Panc1 (cell line): Measurements from ENCODE around the gene ZBED1.
"Not testable (repeated sequence)": the region's sequence is repeated elsewhere in the genome, so short reads cannot be mapped to it uniquely, and the experiment has no call there.

Experiments used
- POLR2AphosphoS5 ChIP-seq: IDR thresholded peaks from 2 replicates; pipeline ENCODE4 v1.6.1; 2012; ENCODE audit warnings: mild to moderate bottlenecking, low read depth, low read length, moderate library complexity
- SIN3A ChIP-seq: IDR thresholded peaks from 2 replicates; pipeline ENCODE4 v1.6.1; 2012; ENCODE audit warnings: low read depth, mild to moderate bottlenecking, low read length, moderate library complexity, borderline replicate concordance; ENCODE audit not compliant: insufficient read depth
- TCF7L2 ChIP-seq: IDR thresholded peaks from 2 replicates; pipeline ENCODE4 v1.6.1; 2011; ENCODE audit warnings: mild to moderate bottlenecking, low read depth, low read length, inconsistent platforms
- TF ChIP-seq, protein P1 (sequence below): fragments of 450-650 bp; IDR thresholded peaks from 2 replicates; pipeline ENCODE4 v1.5.1; 2017; ENCODE audit warnings: mild to moderate bottlenecking
- TF ChIP-seq, protein P2 (sequence below), 2 experiments: IDR thresholded peaks; 2 replicates each; pipeline ENCODE4 v1.6.1; 2011 to 2012; ENCODE audit warnings: low read depth in 2 of 2, control low read depth in 1 of 2, low read length in 1 of 2, mild to moderate bottlenecking in 1 of 2, moderate library complexity in 1 of 2; ENCODE audit not compliant: insufficient read depth in 1 of 2

DNA sequence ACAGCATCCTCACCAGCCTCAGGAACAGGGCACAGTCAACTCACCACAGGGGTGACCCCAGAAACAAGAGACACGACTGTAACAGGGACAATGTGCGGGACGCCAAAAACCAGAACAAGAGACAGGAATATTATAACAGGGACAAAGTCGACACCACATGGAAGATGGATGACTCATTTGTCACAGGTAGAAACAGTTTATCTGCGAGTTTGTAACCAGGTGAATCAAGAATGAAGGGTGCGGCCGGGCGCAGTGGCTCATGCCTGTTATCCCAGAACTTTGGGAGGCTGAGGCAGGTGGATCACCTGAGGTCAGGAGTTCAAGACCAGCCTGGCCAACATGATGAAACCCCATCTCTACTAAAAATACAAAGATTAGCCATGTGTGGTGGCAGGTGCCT lies 44.7 kb downstream of the ZBED1 start:
- TF ChIP-seq POLR2AphosphoS5, SIN3A, TCF7L2: not testable (repeated sequence)
- TF ChIP-seq, protein P1, sequence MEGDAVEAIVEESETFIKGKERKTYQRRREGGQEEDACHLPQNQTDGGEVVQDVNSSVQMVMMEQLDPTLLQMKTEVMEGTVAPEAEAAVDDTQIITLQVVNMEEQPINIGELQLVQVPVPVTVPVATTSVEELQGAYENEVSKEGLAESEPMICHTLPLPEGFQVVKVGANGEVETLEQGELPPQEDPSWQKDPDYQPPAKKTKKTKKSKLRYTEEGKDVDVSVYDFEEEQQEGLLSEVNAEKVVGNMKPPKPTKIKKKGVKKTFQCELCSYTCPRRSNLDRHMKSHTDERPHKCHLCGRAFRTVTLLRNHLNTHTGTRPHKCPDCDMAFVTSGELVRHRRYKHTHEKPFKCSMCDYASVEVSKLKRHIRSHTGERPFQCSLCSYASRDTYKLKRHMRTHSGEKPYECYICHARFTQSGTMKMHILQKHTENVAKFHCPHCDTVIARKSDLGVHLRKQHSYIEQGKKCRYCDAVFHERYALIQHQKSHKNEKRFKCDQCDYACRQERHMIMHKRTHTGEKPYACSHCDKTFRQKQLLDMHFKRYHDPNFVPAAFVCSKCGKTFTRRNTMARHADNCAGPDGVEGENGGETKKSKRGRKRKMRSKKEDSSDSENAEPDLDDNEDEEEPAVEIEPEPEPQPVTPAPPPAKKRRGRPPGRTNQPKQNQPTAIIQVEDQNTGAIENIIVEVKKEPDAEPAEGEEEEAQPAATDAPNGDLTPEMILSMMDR = not testable (repeated sequence)
- TF ChIP-seq, protein P2, sequence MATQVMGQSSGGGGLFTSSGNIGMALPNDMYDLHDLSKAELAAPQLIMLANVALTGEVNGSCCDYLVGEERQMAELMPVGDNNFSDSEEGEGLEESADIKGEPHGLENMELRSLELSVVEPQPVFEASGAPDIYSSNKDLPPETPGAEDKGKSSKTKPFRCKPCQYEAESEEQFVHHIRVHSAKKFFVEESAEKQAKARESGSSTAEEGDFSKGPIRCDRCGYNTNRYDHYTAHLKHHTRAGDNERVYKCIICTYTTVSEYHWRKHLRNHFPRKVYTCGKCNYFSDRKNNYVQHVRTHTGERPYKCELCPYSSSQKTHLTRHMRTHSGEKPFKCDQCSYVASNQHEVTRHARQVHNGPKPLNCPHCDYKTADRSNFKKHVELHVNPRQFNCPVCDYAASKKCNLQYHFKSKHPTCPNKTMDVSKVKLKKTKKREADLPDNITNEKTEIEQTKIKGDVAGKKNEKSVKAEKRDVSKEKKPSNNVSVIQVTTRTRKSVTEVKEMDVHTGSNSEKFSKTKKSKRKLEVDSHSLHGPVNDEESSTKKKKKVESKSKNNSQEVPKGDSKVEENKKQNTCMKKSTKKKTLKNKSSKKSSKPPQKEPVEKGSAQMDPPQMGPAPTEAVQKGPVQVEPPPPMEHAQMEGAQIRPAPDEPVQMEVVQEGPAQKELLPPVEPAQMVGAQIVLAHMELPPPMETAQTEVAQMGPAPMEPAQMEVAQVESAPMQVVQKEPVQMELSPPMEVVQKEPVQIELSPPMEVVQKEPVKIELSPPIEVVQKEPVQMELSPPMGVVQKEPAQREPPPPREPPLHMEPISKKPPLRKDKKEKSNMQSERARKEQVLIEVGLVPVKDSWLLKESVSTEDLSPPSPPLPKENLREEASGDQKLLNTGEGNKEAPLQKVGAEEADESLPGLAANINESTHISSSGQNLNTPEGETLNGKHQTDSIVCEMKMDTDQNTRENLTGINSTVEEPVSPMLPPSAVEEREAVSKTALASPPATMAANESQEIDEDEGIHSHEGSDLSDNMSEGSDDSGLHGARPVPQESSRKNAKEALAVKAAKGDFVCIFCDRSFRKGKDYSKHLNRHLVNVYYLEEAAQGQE (IDR thresholded peaks at IDR 0.05; ENCODE audit: insufficient read depth in 1 of 2, low read depth in 2 of 2, low read length in 1 of 2) = not testable (repeated sequence)
